Mononuclear cell (primary cell): Measurements from ENCODE around the gene DAG1. TPM values are rescaled to one million over a fixed set of nuclear protein-coding genes. Genes with fewer than 3 reads are reported as not detected.

Experiments used
- total RNA-seq: library from RNA; depleted of rRNA; stranded (reverse); fragments of >200 nt; gene quantifications from one replicate; pipeline ENCODE4 v1.2.3, GENCODE V29; 2012

DAG1 gene
- total RNA-seq, 1 donor: 9.4 TPM

Other genes with a start within 250 kb of the DAG1 start
- gene C3orf62, start 193.0 kb upstream of the DAG1 start, total RNA-seq: 5.0 TPM
- 65.2 TPM for gene USP4, start 130.2 kb upstream of the DAG1 start, total RNA-seq
- 149 TPM for gene GPX1, start 111.9 kb upstream of the DAG1 start, total RNA-seq
- 595 TPM for gene RHOA, start 58.3 kb upstream of the DAG1 start, total RNA-seq
- gene TCTA, start 57.8 kb upstream of the DAG1 start, total RNA-seq: 15.3 TPM
- gene AMT, start 47.8 kb upstream of the DAG1 start, total RNA-seq: 2.6 TPM
- gene NICN1, start 40.9 kb upstream of the DAG1 start, total RNA-seq: 3.7 TPM
- under 0.01 TPM for gene BSN, start 84.2 kb downstream of the DAG1 start, total RNA-seq
- gene APEH, start 204.1 kb downstream of the DAG1 start, total RNA-seq: 30.7 TPM
- gene MST1, start 219.2 kb downstream of the DAG1 start, total RNA-seq: 2.1 TPM
- 6.2 TPM for gene RNF123, start 219.3 kb downstream of the DAG1 start, total RNA-seq
- gene AMIGO3, start 249.4 kb downstream of the DAG1 start, total RNA-seq: 3.8 TPM